LHCN-M2 (cell line): Measurements from ENCODE around the gene ATP2C1. TPM values are rescaled to one million over a fixed set of nuclear protein-coding genes. Genes with fewer than 3 reads are reported as not detected.
"Not testable (repeated sequence)": the region's sequence is repeated elsewhere in the genome, so short reads cannot be mapped to it uniquely, and the experiment has no call there.

Experiments
- DNase-seq: peaks from one replicate; pipeline ENCODE4 v3.0.0-alpha.2; 2012; ENCODE audit warnings: low read depth
- total RNA-seq: library from RNA; depleted of rRNA; stranded (reverse); fragments of >200 nt; gene quantifications from 2 replicates; pipeline ENCODE4 v1.2.3, GENCODE V29; 2014

ATP2C1 gene
- total RNA-seq, 1 experiment from 2014 or later: 59.2 TPM

GRCh38 chr3:130939753-130940152, 45.9 kb downstream of the ATP2C1 start:
- DNase-seq: no peak

DNA sequence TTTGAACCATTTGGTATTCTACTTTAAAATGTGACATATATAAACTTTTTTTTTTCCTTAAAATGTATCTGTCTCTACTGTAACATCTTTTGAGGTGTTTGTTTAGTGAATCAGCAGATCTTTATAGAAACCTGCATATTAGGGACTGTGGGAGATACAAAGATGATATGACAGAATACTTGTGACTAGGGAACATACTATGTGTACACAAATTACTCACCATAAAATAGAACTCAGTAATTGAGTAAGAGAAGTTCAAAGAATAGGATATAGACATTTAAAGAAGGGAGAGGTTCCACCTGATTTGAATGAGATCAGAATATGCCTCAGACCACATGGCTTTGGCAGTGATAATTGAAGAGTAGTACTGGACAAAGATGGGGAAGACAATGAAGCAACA, 47.9 kb downstream of the ATP2C1 start:
- no peak for DNase-seq

- no peak for DNase-seq
Measured at GRCh38 chr3:130946882-130947281, 53.0 kb downstream of the ATP2C1 start.

GRCh38 chr3:130948001-130948773, 54.3 kb downstream of the ATP2C1 start:
- DNase-seq: peak; percentile 18

- no peak for DNase-seq
Measured at GRCh38 chr3:130948929-130949328, 55.0 kb downstream of the ATP2C1 start.

- no peak for DNase-seq
Measured at GRCh38 chr3:130950124-130950523, 56.2 kb downstream of the ATP2C1 start.

- peak; percentile 57 for DNase-seq
Measured at GRCh38 chr3:130950641-130951040, 56.8 kb downstream of the ATP2C1 start.

GRCh38 chr3:130955481-130955880, 61.6 kb downstream of the ATP2C1 start:
- no peak for DNase-seq

DNA sequence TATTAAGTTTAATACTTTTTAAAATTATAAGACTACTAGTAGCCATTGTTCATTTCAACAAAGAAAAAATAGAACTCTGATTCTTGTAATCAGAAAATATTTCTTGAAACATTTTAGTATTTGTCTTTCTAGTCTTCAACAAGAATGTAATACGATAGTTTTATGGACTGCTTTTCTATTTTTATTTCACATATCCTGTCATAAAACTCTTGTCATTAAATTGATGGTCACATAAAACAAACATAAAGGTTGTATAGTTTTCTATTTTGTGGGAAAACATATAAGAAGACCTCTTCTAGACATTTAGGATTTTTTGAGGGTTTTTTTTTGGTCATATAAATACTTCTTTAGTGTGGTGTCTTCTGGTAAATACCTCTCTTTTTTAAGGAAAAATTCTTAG, 62.4 kb downstream of the ATP2C1 start:
- no peak for DNase-seq

GRCh38 chr3:130956721-130957120, 62.8 kb downstream of the ATP2C1 start:
- DNase-seq: no peak

- DNase-seq: no peak
Measured at GRCh38 chr3:130960139-130960795, 66.4 kb downstream of the ATP2C1 start.

- DNase-seq: no peak
Measured at GRCh38 chr3:130961458-130961857, 67.6 kb downstream of the ATP2C1 start.

DNA sequence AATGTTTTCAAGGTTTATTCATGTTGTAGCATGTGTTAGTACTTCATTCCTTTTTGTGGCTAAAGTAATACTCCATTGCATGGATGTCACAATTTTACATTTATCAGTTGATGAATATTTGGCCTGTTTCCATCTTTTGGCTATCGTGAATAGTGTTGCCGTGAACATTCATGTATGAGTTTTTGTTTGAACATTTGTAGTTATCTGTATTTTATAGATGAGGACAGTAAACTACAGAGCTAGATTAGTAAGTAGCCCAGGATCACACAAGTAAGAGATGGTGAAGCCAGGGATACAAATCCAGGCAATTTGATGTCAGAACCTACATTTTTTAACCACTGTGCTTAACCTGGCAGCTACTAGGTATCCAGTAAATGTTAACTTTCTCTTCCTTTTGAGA, 69.6 kb downstream of the ATP2C1 start:
- peak; percentile 3 for DNase-seq

DNA sequence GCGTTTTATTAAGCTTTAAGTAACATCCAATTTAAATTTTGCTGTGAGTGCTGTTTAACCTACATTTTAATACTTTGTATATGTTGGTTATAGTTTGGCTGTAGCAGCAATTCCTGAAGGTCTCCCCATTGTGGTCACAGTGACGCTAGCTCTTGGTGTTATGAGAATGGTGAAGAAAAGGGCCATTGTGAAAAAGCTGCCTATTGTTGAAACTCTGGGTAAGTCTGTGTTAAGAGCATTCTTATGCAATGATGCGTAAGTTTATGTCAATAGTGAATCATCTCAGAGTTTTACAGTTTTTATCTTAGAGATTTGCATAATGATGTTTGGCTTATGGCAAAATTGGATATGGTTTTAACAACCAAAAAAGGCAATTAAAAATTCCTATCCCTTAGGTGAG, 70.0 kb downstream of the ATP2C1 start:
- DNase-seq: peak; percentile 87

- no peak for DNase-seq
Measured at GRCh38 chr3:130967281-130967680, 73.4 kb downstream of the ATP2C1 start.

DNA sequence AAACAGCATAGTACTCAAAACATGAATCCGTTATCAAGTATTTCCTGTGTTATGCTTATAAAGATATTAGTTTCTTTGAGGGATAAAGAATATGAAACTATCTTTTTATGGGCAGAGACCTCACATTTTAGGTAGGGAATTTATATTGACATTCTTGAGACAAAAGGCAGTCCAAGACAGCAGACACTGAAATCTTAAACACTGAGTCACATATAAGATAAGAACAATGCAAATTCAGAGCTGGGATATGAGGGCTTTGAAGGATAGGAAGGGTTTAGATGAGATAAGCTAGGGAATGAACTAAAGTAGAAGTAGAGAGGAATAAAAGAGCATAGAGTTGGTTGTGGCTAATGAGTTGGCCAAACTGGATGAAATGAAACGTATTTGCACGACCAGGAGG, 74.3 kb downstream of the ATP2C1 start:
- no peak for DNase-seq

DNA sequence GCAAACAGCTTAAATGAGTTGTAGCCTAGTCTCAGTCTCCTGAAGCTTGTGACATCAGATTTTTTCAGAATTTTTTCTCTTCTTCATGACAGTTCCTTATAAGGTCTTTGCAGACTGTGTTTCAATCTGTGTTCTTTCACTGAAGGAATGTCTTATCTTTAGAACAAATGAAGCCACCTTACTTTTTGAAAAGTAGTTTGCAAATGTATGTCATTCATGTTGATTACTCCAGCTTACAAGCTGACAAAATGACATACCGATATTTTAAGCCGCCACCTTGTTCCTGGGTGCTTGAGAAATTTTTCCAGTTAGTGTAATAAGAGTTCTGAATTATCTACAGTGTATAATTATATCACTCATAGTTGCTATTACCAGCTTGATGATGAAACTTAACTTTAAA, 75.7 kb downstream of the ATP2C1 start:
- DNase-seq: no peak

DNA sequence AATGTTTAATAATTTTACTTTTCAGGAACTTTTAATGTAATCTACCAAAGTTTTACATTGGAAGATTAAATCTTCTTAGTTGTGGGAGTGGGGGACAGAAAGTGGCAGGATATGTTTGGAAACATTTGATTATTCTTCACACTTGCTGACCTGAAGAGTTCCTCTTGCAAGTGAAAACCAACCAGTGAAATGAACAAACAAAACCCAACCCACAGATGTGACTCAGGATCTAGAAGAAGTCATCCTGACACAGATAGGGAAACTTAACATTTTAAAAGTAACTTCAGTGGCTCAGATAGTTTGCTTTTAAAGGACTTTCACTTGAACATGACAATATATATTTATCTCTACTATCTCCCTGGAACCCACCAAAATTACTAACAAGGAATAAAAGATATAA, 77.3 kb downstream of the ATP2C1 start:
- no peak for DNase-seq

GRCh38 chr3:130972592-130972991, 78.7 kb downstream of the ATP2C1 start:
- not testable (repeated sequence) for DNase-seq

DNA sequence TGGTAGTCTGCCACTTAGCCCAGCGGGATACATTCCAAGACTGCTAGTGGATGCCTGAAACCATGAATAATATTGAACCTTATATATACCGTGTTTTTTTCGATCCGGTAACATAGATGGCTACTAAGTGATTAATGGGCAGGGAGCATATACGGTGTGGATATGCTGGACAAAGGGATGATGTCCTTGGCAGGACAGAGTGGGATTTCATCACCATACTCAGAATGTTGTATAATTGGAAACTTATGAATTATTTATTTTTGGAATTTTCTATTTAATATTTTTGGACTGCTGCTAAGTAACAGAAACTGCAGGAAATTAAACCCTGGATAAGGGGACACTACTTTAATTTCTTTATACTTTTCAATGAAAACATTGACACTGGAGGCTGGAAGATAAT, 79.5 kb downstream of the ATP2C1 start:
- DNase-seq: no peak

GRCh38 chr3:130974201-130974600, 80.3 kb downstream of the ATP2C1 start:
- DNase-seq: no peak

- no peak for DNase-seq
Measured at GRCh38 chr3:130975251-130975650, 81.4 kb downstream of the ATP2C1 start.

DNA sequence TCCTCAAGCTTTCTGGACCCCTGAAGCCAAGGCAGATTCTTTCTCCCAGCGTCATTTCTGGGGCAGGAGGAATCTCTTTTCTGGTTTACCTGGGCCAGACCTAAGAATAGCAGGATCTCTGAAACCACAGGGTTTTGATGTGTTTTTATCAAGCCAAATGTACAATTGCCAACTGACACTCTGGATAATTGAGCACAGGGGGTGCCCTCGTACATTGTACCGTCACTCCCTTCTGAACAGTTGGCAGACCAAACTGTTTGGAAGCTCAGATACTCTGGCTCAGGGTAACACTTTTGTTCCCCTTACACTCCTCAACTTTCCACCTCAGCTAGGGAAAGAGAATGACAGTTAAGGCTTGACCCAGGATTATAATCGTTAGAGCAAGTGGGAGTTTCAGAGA, 82.8 kb downstream of the ATP2C1 start:
- DNase-seq: no peak
